Spleen (tissue), 11 donors: ENCODE measurements around the gene PRPSAP1. TPM values are rescaled to one million over a fixed set of nuclear protein-coding genes. Genes with fewer than 3 reads are reported as not detected.

Experiments used
- DNase-seq: peaks from one replicate; pipeline ENCODE4 v3.0.0-alpha.2; 2020
- H3K27ac ChIP-seq, 8 donors: fragments of 200-600 bp; sonication (generic) in 7 of 8; 1 replicate in 4 of 8; 2 replicates in 4 of 8; pipeline versions ENCODE4 v1.5.0 to v1.8.0; 2016 to 2021; ENCODE audit warnings: inconsistent platforms in 4 of 8, mild to moderate bottlenecking in 4 of 8, moderate library complexity in 1 of 8
- H3K27me3 ChIP-seq, 7 donors: fragments of 200-600 bp; sonication (generic) in 6 of 7; replicated peaks in 1 of 7; 1 replicate in 4 of 7; 2 replicates in 3 of 7; pipeline versions ENCODE4 v1.5.0 to v1.8.0; 2016 to 2021; ENCODE audit warnings: inconsistent platforms in 3 of 7, mild to moderate bottlenecking in 1 of 7
- H3K36me3 ChIP-seq, 6 donors: fragments of 200-600 bp; sonication (generic) in 5 of 6; 1 replicate in 4 of 6; 2 replicates in 2 of 6; pipeline versions ENCODE4 v1.5.0 to v1.8.0; 2016 to 2021; ENCODE audit warnings: inconsistent platforms in 2 of 6
- H3K4me1 ChIP-seq, 6 donors: fragments of 200-600 bp; sonication (generic) in 5 of 6; 1 replicate in 3 of 6; 2 replicates in 3 of 6; pipeline versions ENCODE4 v1.5.0 to v1.8.0; 2016 to 2021; ENCODE audit warnings: inconsistent platforms in 3 of 6
- H3K4me3 ChIP-seq, 8 donors: fragments of 200-600 bp; sonication (generic) in 7 of 8; 1 replicate in 4 of 8; 2 replicates in 4 of 8; pipeline versions ENCODE4 v1.5.0 to v1.8.0; 2016 to 2021; ENCODE audit warnings: inconsistent platforms in 4 of 8, mild to moderate bottlenecking in 4 of 8, moderate library complexity in 2 of 8
- H3K9me3 ChIP-seq, 8 donors: fragments of 200-600 bp; sonication (generic) in 7 of 8; 1 replicate in 4 of 8; 2 replicates in 4 of 8; pipeline versions ENCODE4 v1.5.0 to v1.8.0; 2016 to 2021; ENCODE audit warnings: inconsistent platforms in 4 of 8
- CTCF ChIP-seq, 11 experiments: fragments of 200-600 bp in 7 of 11; fragments of 450-650 bp in 4 of 11; sonication (generic) in 4 of 11; IDR thresholded peaks in 8 of 11; conservative IDR thresholded peaks in 3 of 11; 1 replicate in 7 of 11; 2 replicates in 4 of 11; pipeline versions ENCODE4 v1.4.0 to v1.8.0; 2016 to 2021; ENCODE audit warnings: antibody characterized with exemption in 11 of 11, inconsistent platforms in 4 of 11, mild to moderate bottlenecking in 1 of 11
- POLR2A ChIP-seq, 3 donors: fragments of 450-650 bp; IDR thresholded peaks; one replicate each; pipeline ENCODE4 v1.5.1; 2017; ENCODE audit warnings: antibody characterized with exemption in 3 of 3, mild to moderate bottlenecking in 1 of 3
- POLR2AphosphoS5 ChIP-seq, 3 donors: sonication (generic); formaldehyde crosslinking; IDR thresholded peaks; one replicate each; pipeline ENCODE4 v1.5.1; 2017; ENCODE audit warnings: antibody characterized with exemption in 3 of 3
- WGBS, 5 donors: extraction: QIAGEN DNeasy Blood & Tissue Kit in 3 of 5; methylation state at CpG; one replicate each; pipeline versions ENCODE4 v1.1.5 to v1.1.7; 2013 to 2018; 5-methylcytosine and 5-hydroxymethylcytosine counted together
- intact Hi-C: fragments of 100-400 bp; cut with DNase I; formaldehyde crosslinking; loops from one replicate; pipeline ENCODE4 v1.15.0; 2023; ENCODE audit warnings: low total_unique reads
- polyA plus RNA-seq, 3 donors: library from polyadenylated mRNA; stranded (reverse); fragments of 200-250 nt; gene quantifications; one replicate each; pipeline ENCODE4 v1.2.1, GENCODE V29; 2013
- total RNA-seq, 7 donors: library from RNA; depleted of rRNA in 3 of 7; stranded (reverse); fragments of >200 nt in 3 of 7; fragmentation: NEBNext Ultra II Directional in 4 of 7; extraction: Animal tissue kit (Norgen Biotek cat#: 25700) in 4 of 7; gene quantifications; one replicate each; pipeline versions ENCODE4 v1.1.0 to v1.2.1, GENCODE V29; 2016 to 2021
- donor health status: healthy with polysubstance abuse.
- donor health status: DM: no; HTN: no; CAD: no; lungs with moderate emphysema.
- donor health status: DM: no; HTN: no; CAD: no.
- donor health status: Bipolar disorder and iron deficiency.
- donor health status: healthy.
- donor health status: DM: no; HTN: no; CAD: no.
- donor health status: DM: yes; HTN: yes; CAD: no.

PRPSAP1 gene
- total and polyA plus RNA-seq, 10 donors, result 17.5 to 54.1 (median 35.8) TPM

- Histone ChIP-seq H3K36me3 (peaks cover 0 to 100% (median 88%) of the 10 kb centered on the region in 6 donors), H3K9me3 (no peaks in the 10 kb centered on the region), H3K4me3 (no peak overlapping the region), H3K27ac (no peak overlapping the region), H3K27me3 (no peaks in the 10 kb centered on the region), H3K4me1 (peaks cover 0 to 19% (median 17%) of the 10 kb centered on the region in 6 donors)
- no peak for DNase-seq
- no peak for TF ChIP-seq POLR2A (IDR thresholded peaks at IDR 0.05)
- no peak for TF ChIP-seq CTCF (IDR thresholded peaks at IDR 0.05 in 8 of 11, conservative IDR thresholded peaks at IDR 0.05 in 3 of 11)
- TF ChIP-seq POLR2AphosphoS5 (IDR thresholded peaks at IDR 0.05), result peak in 1 of 3 donors; percentile 36
- 73 to 84% (median 75%) methylated on average over 16 to 20 of the region's 20 CpGs for WGBS, 5 donors
- intact Hi-C loops, result loop anchor here (5.0 kb wide), 1 partner anchor 96 kb away; no protein-coding TSS in a partner anchor
Observed at GRCh38 chr17:76398523-76399174, 44.9 kb upstream of the PRPSAP1 start.

- no peaks in the 10 kb centered on the region for H3K27me3 ChIP-seq
- TF ChIP-seq POLR2A (IDR thresholded peaks at IDR 0.05), result no peak
- peak; percentile 96 to 100 (median 99) for TF ChIP-seq CTCF (IDR thresholded peaks at IDR 0.05 in 8 of 11, conservative IDR thresholded peaks at IDR 0.05 in 3 of 11)
- peak in 1 of 3 donors; percentile 51 for TF ChIP-seq POLR2AphosphoS5 (IDR thresholded peaks at IDR 0.05)
- DNase-seq, result peak; percentile 95
- 53 to 70% (median 61%) methylated on average over 13 to 16 of the region's 16 CpGs for WGBS, 5 donors
- H3K27ac ChIP-seq, result no peak overlapping the region
- peaks cover 0 to 19% (median 17%) of the 10 kb centered on the region in 6 donors for H3K4me1 ChIP-seq
- H3K9me3 ChIP-seq, result no peaks in the 10 kb centered on the region
- intact Hi-C loops, result loop anchor here (5.0 kb wide), 1 partner anchor 96 kb away; no protein-coding TSS in a partner anchor
- H3K4me3 ChIP-seq, result no peak overlapping the region
- H3K36me3 ChIP-seq, result peaks cover 0 to 100% (median 83%) of the 10 kb centered on the region in 6 donors
Observed at GRCh38 chr17:76397687-76398522, 44.2 kb upstream of the PRPSAP1 start.

GRCh38 chr17:76397184-76397583 lies 43.5 kb upstream of the PRPSAP1 start:
- Histone ChIP-seq H3K27ac (no peak overlapping the region), H3K4me1 (peaks cover 0 to 19% (median 17%) of the 10 kb centered on the region in 6 donors), H3K36me3 (peaks cover 0 to 100% (median 77%) of the 10 kb centered on the region in 6 donors), H3K9me3 (no peaks in the 10 kb centered on the region), H3K4me3 (no peak overlapping the region), H3K27me3 (no peaks in the 10 kb centered on the region)
- DNase-seq, result no peak
- no peak for TF ChIP-seq POLR2A (IDR thresholded peaks at IDR 0.05)
- TF ChIP-seq POLR2AphosphoS5 (IDR thresholded peaks at IDR 0.05), result no peak
- TF ChIP-seq CTCF (IDR thresholded peaks at IDR 0.05 in 8 of 11, conservative IDR thresholded peaks at IDR 0.05 in 3 of 11), result no peak
- intact Hi-C loops, result loop anchor here (5.0 kb wide), 1 partner anchor 95 kb away; no protein-coding TSS in a partner anchor
- WGBS, 5 donors, result 92 to 95% (median 94%) methylated on average over 7 to 8 of the region's 8 CpGs
